SK-N-SH treated with all-trans-retinoic acid at 6 μM for 48 hours (cell line): Measurements from ENCODE around the gene MAML3.
A peak's percentile ranks its signal among the peaks of the same experiment; 100 is the strongest.

Experiments
- ATAC-seq: fragments of 200-7000 bp; cut with Tn5 transposase; 3 replicates; pipeline ENCODE4 v1.9.1; 2020; ENCODE audit warnings: mild to moderate bottlenecking, moderate library complexity
- ARNTL ChIP-seq: fragments of 450-650 bp; formaldehyde crosslinking; IDR thresholded peaks from 2 replicates; pipeline ENCODE4 v1.5.0; 2020; ENCODE audit warnings: low read depth, mild to moderate bottlenecking, moderate library complexity, borderline replicate concordance
- BACH2 ChIP-seq: fragments of 250-450 bp; sonication (Bioruptor Pico); IDR thresholded peaks from 2 replicates; pipeline ENCODE4 v1.9.0; 2021; ENCODE audit warnings: mild to moderate bottlenecking, borderline replicate concordance
- CREB5 ChIP-seq: fragments of 250-450 bp; sonication (Bioruptor Pico); IDR thresholded peaks from 2 replicates; pipeline ENCODE4 v1.5.1; 2020; ENCODE audit warnings: low read depth, mild to moderate bottlenecking, moderate library complexity
- CSDC2 ChIP-seq: fragments of 250-450 bp; sonication (Bioruptor Pico); IDR thresholded peaks from 2 replicates; pipeline ENCODE4 v1.5.0; 2020; ENCODE audit warnings: mild to moderate bottlenecking, moderate library complexity
- CSRNP3 ChIP-seq: fragments of 250-450 bp; sonication (Bioruptor Pico); IDR thresholded peaks from 2 replicates; pipeline ENCODE4 v1.5.1; 2021; ENCODE audit warnings: mild to moderate bottlenecking, moderate library complexity
- ESRRG ChIP-seq: fragments of 250-450 bp; sonication (Bioruptor Pico); IDR thresholded peaks from 2 replicates; pipeline ENCODE4 v1.6.1; 2021; ENCODE audit warnings: mild to moderate bottlenecking
- GLIS3 ChIP-seq: fragments of 250-450 bp; sonication (Bioruptor Pico); IDR thresholded peaks from 2 replicates; pipeline ENCODE4 v1.5.0; 2020; ENCODE audit warnings: mild to moderate bottlenecking, moderate library complexity
- ISL1 ChIP-seq: fragments of 250-450 bp; sonication (Bioruptor Pico); IDR thresholded peaks from 2 replicates; pipeline ENCODE4 v2.1.2; 2022; ENCODE audit warnings: mild to moderate bottlenecking, moderate library complexity
- OSR1 ChIP-seq: fragments of 250-450 bp; sonication (Bioruptor Pico); IDR thresholded peaks from 2 replicates; pipeline ENCODE4 v1.8.0; 2022; ENCODE audit warnings: moderate library complexity, mild to moderate bottlenecking, inconsistent platforms
- PATZ1 ChIP-seq: fragments of 250-450 bp; sonication (Bioruptor Pico); IDR thresholded peaks from 2 replicates; pipeline ENCODE4 v1.8.0; 2020; ENCODE audit warnings: mild to moderate bottlenecking, moderate library complexity, borderline replicate concordance
- POU6F1 ChIP-seq: fragments of 250-450 bp; sonication (Bioruptor Pico); IDR thresholded peaks from 2 replicates; pipeline ENCODE4 v1.8.0; 2021; ENCODE audit warnings: low read depth, mild to moderate bottlenecking, moderate library complexity, borderline replicate concordance
- PPARA ChIP-seq: fragments of 250-450 bp; sonication (Bioruptor Pico); IDR thresholded peaks from 2 replicates; pipeline ENCODE4 v1.5.0; 2020; ENCODE audit warnings: mild to moderate bottlenecking, borderline replicate concordance
- RARB ChIP-seq: fragments of 250-450 bp; sonication (Bioruptor Pico); IDR thresholded peaks from 2 replicates; pipeline ENCODE4 v1.8.0; 2021; ENCODE audit warnings: mild to moderate bottlenecking, moderate library complexity
- SNAI2 ChIP-seq: fragments of 250-450 bp; sonication (Bioruptor Pico); IDR thresholded peaks from 2 replicates; pipeline ENCODE4 v1.5.0; 2020; ENCODE audit warnings: mild to moderate bottlenecking, moderate library complexity
- TCF4 ChIP-seq: fragments of 250-450 bp; sonication (Bioruptor Pico); IDR thresholded peaks from 2 replicates; pipeline ENCODE4 v1.8.0; 2021; ENCODE audit warnings: mild to moderate bottlenecking, moderate library complexity, borderline replicate concordance
- TOX ChIP-seq: fragments of 250-450 bp; sonication (Bioruptor Pico); IDR thresholded peaks from 2 replicates; pipeline ENCODE4 v1.8.0; 2021; ENCODE audit warnings: mild to moderate bottlenecking, moderate library complexity, borderline replicate concordance
- TSHZ2 ChIP-seq: fragments of 250-450 bp; sonication (Bioruptor Pico); IDR thresholded peaks from 2 replicates; pipeline ENCODE4 v1.5.0; 2020; ENCODE audit warnings: mild to moderate bottlenecking, moderate library complexity
- ZC3H10 ChIP-seq: fragments of 250-450 bp; sonication (Bioruptor Pico); IDR thresholded peaks from 2 replicates; pipeline ENCODE4 v1.5.1; 2021; ENCODE audit warnings: mild to moderate bottlenecking, moderate library complexity
- ZFP3 ChIP-seq: fragments of 250-450 bp; sonication (Bioruptor Pico); IDR thresholded peaks from 2 replicates; pipeline ENCODE4 v1.5.0; 2020; ENCODE audit warnings: mild to moderate bottlenecking, moderate library complexity
- ZFP30 ChIP-seq: fragments of 450-650 bp; formaldehyde crosslinking; IDR thresholded peaks from 2 replicates; pipeline ENCODE4 v1.5.0; 2022; ENCODE audit warnings: mild to moderate bottlenecking, moderate library complexity
- ZNF565 ChIP-seq: fragments of 450-650 bp; formaldehyde crosslinking; conservative IDR thresholded peaks from 2 replicates; pipeline ENCODE4 v1.5.0; 2020; ENCODE audit warnings: low read depth, mild to moderate bottlenecking, moderate library complexity
- ZNF70 ChIP-seq: fragments of 450-650 bp; formaldehyde crosslinking; IDR thresholded peaks from 2 replicates; pipeline ENCODE4 v1.5.0; 2020; ENCODE audit warnings: mild to moderate bottlenecking, moderate library complexity

The MAML3 gene

GRCh38 chr4:140134746-140135425, 19.1 kb downstream of the MAML3 start:
- TF ChIP-seq POU6F1 (CRISPR knock-in tag), result no peak
- 0 out of 2 replicates have a peak, but pooled peaks have one; percentile 6 for TF ChIP-seq ZNF70 (CRISPR knock-in tag)
- peak; percentile 19; the same call in 2 of the 3 replicates for ATAC-seq

- ATAC-seq, result no peak
- TF ChIP-seq CSRNP3 (no peak), SNAI2 (CRISPR knock-in tag) (no peak), CREB5 (CRISPR knock-in tag) (no peak), TOX (CRISPR knock-in tag) (no peak), PPARA (no peak), ZFP30 (no peak), ARNTL (CRISPR knock-in tag) (no peak), GLIS3 (CRISPR knock-in tag) (no peak), ZNF565 (CRISPR knock-in tag) (no peak), ESRRG (no peak), BACH2 (no peak), ZNF70 (CRISPR knock-in tag) (no peak), ISL1 (CRISPR knock-in tag) (no peak), PATZ1 (no peak), CSDC2 (no peak), OSR1 (CRISPR knock-in tag) (no peak), ZC3H10 (CRISPR knock-in tag) (no peak), TSHZ2 (CRISPR knock-in tag) (no peak), TCF4 (CRISPR knock-in tag) (no peak), ZFP3 (no peak)
Measured at GRCh38 chr4:140133576-140133975, 20.4 kb downstream of the MAML3 start.

- ATAC-seq, result no peak
- no peak for TF ChIP-seq TSHZ2 (CRISPR knock-in tag)
- no peak for TF ChIP-seq PPARA
- no peak for TF ChIP-seq GLIS3 (CRISPR knock-in tag)
- no peak for TF ChIP-seq BACH2
- TF ChIP-seq SNAI2 (CRISPR knock-in tag), result no peak
- no peak for TF ChIP-seq CSRNP3
- TF ChIP-seq RARB, result no peak
- TF ChIP-seq OSR1 (CRISPR knock-in tag), result no peak
- no peak for TF ChIP-seq TOX (CRISPR knock-in tag)
- no peak for TF ChIP-seq CSDC2
- no peak for TF ChIP-seq ARNTL (CRISPR knock-in tag)
- no peak for TF ChIP-seq ZNF565 (CRISPR knock-in tag)
Measured at GRCh38 chr4:140131675-140132229, 22.2 kb downstream of the MAML3 start.
